Activated T-cell treated with anti-CD3 and anti-CD28 coated beads for 24 hours (primary cell): ENCODE results near the gene PDE2A.

ENCODE experiments used
- DNase-seq: peaks from one replicate; pipeline ENCODE4 v3.0.0-alpha.2; 2020; ENCODE audit warnings: low read depth

The PDE2A gene

DNA sequence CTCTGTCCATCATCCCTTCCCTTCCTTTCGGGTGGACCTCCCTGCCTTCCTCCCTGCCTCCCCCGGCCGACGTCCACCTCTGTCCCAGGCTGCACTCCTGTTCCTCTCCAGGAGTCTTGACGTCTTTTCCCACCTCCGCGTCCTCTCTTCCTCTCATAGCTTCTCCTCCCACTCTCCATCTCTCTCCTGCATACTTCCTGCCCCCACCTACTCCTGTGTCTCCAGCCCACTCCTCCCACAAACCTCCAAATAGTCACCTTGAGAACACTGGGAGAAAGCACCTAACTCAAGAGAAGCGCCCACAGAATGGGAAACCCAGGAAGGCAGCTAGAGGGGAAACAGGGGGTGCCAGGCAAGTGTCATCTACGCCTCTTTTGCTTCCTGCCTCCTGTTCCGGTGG lies 60.8 kb downstream of the PDE2A start:
- DNase-seq: no peak

DNA sequence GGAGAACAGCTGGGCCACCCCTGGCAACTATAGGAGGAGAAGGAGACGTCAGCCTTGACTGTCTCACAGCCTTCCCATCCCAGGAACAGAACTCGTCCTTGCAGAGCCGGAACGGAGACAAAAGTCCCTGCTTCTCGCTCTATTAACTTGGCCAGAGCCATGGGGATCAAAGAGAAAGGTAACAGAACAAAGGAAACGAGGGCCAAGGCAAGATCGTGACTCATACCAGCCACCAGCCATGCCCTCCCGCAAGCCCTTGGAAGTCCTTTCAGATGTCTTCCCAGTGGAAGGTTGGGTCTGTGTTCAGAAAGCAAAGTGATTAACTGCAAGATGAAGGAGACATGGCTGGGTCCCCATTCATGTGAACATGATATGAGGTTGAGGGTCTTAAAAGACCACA lies 64.7 kb downstream of the PDE2A start:
- DNase-seq: no peak

- DNase-seq: no peak
Measured at GRCh38 chr11:72609045-72609444, 65.2 kb downstream of the PDE2A start.

- no peak for DNase-seq
Measured at GRCh38 chr11:72607496-72607895, 66.7 kb downstream of the PDE2A start.

DNA sequence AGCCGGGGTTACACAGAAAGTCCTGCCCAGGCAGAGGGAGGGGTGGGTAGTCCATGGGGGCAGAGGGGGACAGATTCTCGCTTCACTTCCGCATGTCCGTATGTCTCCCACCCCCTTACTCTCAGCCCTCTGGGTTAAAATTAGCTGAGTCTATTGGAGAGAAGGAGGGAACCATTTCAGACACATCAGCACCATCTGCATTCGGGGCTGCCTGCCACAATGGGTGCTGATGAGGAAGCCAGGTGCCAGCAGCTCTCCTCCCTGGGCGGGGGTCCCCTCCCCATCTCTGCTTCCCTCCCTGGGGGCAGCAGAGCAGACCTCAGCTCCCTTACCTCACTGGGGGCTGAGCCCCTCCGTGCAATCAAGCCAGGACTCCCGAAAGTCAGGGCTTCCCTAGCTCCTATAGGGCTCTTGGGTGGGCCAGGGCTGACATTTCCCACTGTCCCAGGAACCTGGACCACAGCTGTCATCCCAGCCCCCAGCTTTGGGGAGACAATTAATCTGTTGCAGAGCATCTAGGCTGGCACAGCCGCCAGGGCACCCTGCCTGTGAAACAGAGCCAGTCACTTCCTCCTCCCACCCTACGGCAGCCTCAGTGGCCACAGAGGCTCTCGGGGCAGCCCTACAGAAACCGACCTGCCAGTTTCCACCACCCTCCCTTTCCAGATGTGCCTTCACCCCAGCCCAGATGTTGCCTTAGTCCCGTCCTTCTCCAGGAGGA lies 67.3 kb downstream of the PDE2A start:
- DNase-seq: no peak

- no peak for DNase-seq
Measured at GRCh38 chr11:72605973-72606747, 68.1 kb downstream of the PDE2A start.

DNA sequence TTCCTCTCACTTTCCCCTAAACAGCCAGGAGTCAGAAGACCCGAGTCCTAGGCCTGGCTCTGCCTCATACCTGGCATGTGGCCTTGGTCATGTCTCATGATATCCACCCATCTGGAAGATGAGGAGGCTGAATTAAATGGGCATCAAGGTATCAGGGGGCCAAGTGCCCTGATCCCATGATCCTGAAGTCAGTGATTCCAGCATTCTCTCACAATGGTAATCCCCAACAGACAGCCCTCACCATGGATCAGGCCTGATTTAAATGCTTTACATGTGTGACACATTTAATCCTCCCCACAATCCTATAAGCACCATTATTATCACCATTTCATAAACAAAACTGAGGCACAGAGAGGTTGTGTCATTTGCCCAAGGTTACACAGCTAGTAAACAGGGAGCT lies 70.0 kb downstream of the PDE2A start:
- no peak for DNase-seq

- DNase-seq: no peak
Measured at GRCh38 chr11:72602250-72602904, 71.8 kb downstream of the PDE2A start.

DNA sequence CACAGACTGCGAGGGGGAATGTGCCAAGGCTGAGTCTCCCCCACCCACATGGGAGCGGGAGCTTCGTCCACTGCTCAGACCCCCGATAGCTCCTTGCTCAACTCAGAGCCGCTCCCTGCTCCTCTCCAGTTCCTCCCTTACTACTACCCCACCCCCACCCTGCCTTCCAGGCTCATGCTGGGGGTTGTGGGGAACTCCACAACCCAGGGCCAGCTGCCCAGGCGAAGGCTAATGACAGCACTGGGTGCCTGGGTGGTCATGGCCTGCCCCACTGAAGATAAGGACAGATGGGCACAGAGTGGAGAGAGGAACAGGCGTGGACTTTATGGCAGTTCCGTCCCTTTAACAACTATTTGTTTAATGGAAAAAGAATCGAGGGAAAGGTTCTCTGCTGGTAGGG lies 73.7 kb downstream of the PDE2A start:
- no peak for DNase-seq

- DNase-seq: no peak
Measured at GRCh38 chr11:72599325-72600117, 74.7 kb downstream of the PDE2A start.

DNA sequence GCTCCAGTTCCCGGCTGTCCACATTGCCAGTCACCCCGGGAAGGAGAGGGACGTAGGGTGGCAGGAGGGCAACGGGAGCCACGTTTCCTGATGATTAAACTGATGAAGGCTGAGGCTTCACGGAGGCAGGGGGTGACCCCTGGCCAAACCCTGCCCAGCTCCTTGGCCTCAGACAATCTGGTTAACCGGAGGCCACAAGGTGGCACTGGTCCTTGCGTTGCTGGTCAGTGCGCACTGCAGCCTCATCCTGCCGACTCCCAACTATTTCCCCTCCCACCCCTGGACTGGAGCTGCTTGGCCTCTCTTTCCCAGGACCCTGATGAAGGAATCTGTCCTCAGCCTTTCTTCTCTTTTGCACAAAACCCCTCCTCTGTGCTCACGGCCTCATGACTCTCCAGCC lies 75.3 kb downstream of the PDE2A start:
- no peak for DNase-seq

GRCh38 chr11:72598466-72598865 lies 75.8 kb downstream of the PDE2A start:
- no peak for DNase-seq

DNA sequence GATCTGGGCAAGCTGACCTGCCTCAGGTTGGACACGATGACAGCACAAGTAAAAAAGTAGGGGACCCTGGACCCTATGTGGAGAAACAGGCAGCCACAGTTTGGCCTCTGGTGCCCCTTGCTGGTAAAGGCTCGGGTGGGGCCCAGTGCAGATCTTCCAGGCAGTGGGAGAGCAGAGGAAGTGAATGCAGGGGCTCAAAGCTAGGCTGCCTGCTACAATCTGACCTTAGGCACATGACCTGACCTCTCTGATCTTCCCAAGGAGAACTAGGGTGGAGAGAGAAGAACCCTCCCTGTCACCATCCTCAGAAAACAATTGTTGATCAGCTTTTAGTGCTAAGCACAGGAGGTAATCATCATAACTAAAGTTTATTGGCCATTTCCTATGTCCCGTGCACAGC lies 76.5 kb downstream of the PDE2A start:
- no peak for DNase-seq

- no peak for DNase-seq
Measured at GRCh38 chr11:72595292-72595684, 78.9 kb downstream of the PDE2A start.

- no peak for DNase-seq
Measured at GRCh38 chr11:72594493-72595291, 79.5 kb downstream of the PDE2A start.

DNA sequence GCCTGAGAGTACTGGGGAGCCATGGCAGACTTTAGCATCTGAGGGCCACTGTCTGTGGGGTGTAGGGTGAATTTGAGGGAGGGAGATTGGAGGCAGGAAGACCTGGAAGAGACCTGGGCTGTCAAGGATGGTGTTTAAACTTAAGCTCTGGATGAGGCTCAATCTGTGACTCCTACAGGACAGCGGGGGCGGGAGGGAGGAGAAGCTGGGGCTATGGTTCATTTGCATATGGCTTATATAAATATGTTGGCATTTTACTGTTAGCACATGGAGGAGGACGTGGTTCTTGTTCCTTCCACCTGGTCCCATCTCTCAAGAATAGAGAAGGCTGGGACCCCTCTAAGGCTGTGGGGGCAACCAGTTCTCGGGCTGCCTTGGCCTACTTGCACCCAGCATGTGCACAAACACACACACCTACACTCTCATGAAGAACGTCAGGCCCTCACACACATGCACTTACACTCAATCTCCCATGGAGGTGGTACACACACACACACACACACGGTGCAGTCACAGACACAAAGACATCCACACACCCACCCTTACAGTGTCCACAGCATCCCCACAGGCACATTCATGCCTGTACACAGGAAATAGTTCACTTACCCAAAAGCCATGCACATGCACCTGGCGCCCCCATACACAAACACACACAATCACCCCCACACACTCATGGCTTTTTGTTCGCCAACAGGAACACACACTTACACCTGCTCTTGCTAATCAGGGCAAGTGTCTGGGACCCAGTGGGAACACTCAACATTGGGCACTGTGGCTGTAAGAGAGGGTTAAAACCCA lies 81.3 kb downstream of the PDE2A start:
- no peak for DNase-seq

DNA sequence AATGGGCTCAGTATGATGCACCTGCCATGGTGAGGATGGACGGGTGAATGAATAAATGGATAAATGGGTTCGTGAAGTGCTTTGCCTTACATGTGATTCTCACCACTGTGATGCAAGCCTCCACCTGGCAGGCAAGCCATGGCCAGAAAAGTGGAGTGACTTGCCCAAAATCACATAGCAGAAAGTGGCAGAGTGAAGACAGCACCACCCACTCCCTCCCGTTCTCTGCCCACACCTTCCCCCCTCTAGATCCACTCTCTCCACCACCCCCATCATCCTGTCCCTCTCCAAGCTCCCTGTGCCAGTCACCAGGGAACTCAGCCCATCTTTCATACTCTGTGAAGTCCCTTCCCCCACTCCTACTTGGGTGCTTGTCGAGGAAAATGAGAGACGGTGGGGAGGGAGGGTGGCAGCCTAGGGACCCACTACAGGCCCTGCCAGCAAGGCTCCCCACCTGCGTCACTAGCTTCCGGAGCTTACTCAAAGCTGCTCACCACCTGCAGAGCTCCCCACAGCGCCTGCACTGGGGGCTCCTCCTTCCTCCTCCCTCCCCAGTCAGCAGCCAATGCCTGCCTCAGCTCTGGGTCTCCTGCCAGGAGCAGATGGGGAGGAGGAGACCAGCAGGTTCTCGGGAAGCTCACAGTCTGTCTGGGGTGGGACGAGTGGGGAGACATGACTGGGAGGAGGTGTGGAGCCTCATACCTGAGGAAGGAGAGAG lies 82.3 kb downstream of the PDE2A start:
- DNase-seq: no peak

- no peak for DNase-seq
Measured at GRCh38 chr11:72591023-72591422, 83.2 kb downstream of the PDE2A start.

GRCh38 chr11:72589802-72590761 lies 84.1 kb downstream of the PDE2A start:
- peak; percentile 24 for DNase-seq
